GM12891 (cell line): Measurements from ENCODE around the gene ROBO4.

Experiments used
- POLR2A ChIP-seq: IDR thresholded peaks from 2 replicates; pipeline ENCODE4 v1.6.1; 2011; ENCODE audit warnings: low read depth, low read length, control low read depth
- POLR2AphosphoS5 ChIP-seq: IDR thresholded peaks from 2 replicates; pipeline ENCODE4 v1.6.1; 2011; ENCODE audit warnings: low read depth, low read length, control low read depth

DNA sequence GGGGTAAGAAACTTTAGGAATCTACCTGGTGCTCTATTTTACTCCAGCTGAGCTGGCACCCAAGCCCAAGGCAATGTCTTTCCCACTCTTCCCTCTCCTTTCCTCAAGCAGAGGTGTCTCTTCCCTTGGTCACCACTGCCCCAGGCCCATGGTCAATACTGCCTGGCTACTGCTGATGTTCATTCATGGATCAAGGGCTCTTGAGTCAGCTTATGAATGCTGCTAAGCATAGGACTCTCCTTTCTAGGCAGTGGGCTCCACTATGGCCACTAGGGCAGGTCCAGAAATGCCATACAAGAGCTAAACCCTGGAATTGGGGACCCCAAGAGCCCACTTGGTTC, 18.7 kb upstream of the ROBO4 start:
- TF ChIP-seq POLR2AphosphoS5 (no peak), POLR2A (no peak)
